OCI-LY7 (cell line): Measurements from ENCODE around the gene LRRC4C. TPM values are rescaled to one million over a fixed set of nuclear protein-coding genes. Genes with fewer than 3 reads are reported as not detected.

Experiments
- BruUV-seq: library from RNA; stranded (reverse); fragments of 400-500 nt; replicated peaks from 2 replicates; lab custom pipeline; 2021; lab: Mats Ljungman, UMichigan
- CTCF ChIA-PET: fragments of 300-600 bp; sonication (Branson Sonifier 250); formaldehyde crosslinking; loops from one replicate; lab custom pipeline; 2022; ENCODE audit warnings: antibody characterized with exemption; ENCODE audit not compliant: unreplicated experiment; lab: Charles Lee
- POLR2A ChIA-PET: fragments of 300-600 bp; sonication (Branson Sonifier 250); formaldehyde crosslinking; loops from one replicate; lab custom pipeline; 2022; ENCODE audit warnings: antibody characterized with exemption; lab: Charles Lee
- DNase-seq: peaks from one replicate; pipeline ENCODE4 v3.0.0-alpha.2; 2015; ENCODE audit warnings: low spot score
- H2AFZ ChIP-seq: fragments of 200-600 bp; sonication (generic), shearing (Covaris generic); 2 replicates; pipeline ENCODE4 v1.6.1; 2014; ENCODE audit warnings: mild to moderate bottlenecking, antibody characterized with exemption, low read length, moderate library complexity
- H3K27ac ChIP-seq: fragments of 200-600 bp; sonication (generic); 2 replicates; pipeline ENCODE4 v1.5.1; 2014; ENCODE audit warnings: mixed run types, low read depth, mild to moderate bottlenecking, moderate library complexity, low read length, inconsistent platforms; ENCODE audit not compliant: poor library complexity, severe bottlenecking
- H3K36me3 ChIP-seq: fragments of 200-600 bp; sonication (generic); 2 replicates; pipeline ENCODE4 v1.6.1; 2014; ENCODE audit warnings: mild to moderate bottlenecking, antibody characterized with exemption, low read length, moderate library complexity, mixed read lengths; ENCODE audit not compliant: insufficient read depth
- H3K4me1 ChIP-seq: fragments of 200-600 bp; sonication (generic); 2 replicates; pipeline ENCODE4 v1.5.1; 2014; ENCODE audit warnings: mild to moderate bottlenecking, low read length; ENCODE audit not compliant: insufficient read depth, poor library complexity, severe bottlenecking
- H3K4me2 ChIP-seq: fragments of 200-600 bp; sonication (generic); 2 replicates; pipeline ENCODE4 v1.6.1; 2014; ENCODE audit warnings: mild to moderate bottlenecking, low read length
- H3K4me3 ChIP-seq: fragments of 200-600 bp; sonication (generic); 2 replicates; pipeline ENCODE4 v1.5.1; 2014; ENCODE audit warnings: mild to moderate bottlenecking, low read depth, low read length; ENCODE audit not compliant: poor library complexity, severe bottlenecking
- H3K79me2 ChIP-seq: fragments of 200-600 bp; sonication (generic); 2 replicates; pipeline ENCODE4 v1.6.1; 2016; ENCODE audit warnings: low read depth, mild to moderate bottlenecking, low read length, moderate library complexity, mixed read lengths; ENCODE audit not compliant: insufficient read depth
- H3K9me2 ChIP-seq: fragments of 200-600 bp; sonication (generic); 2 replicates; pipeline ENCODE4 v1.6.1; 2016; ENCODE audit warnings: mild to moderate bottlenecking, low read length, mixed read lengths; ENCODE audit not compliant: insufficient read depth
- H3K9me3 ChIP-seq: fragments of 200-600 bp; sonication (generic); 2 replicates; pipeline ENCODE4 v1.6.1; 2014; ENCODE audit warnings: mild to moderate bottlenecking, mixed run types, low read length, mixed read lengths
- H4K20me1 ChIP-seq: fragments of 200-600 bp; sonication (generic); 2 replicates; pipeline ENCODE4 v1.6.1; 2014; ENCODE audit warnings: mild to moderate bottlenecking, antibody characterized with exemption, low read length, moderate library complexity, mixed read lengths; ENCODE audit not compliant: insufficient read depth
- EZH2phosphoT487 ChIP-seq: fragments of 200-600 bp; sonication (generic); IDR thresholded peaks from 2 replicates; pipeline ENCODE4 v1.6.1; 2018; ENCODE audit warnings: low read depth, borderline replicate concordance, mild to moderate bottlenecking, mixed run types, antibody characterized with exemption, low read length, moderate library complexity, mixed read lengths
- intact Hi-C: fragments of 100-400 bp; cut with micrococcal nuclease; formaldehyde crosslinking; loops from one replicate; pipeline ENCODE4 v1.10.0; 2022; ENCODE audit not compliant: unreplicated experiment
- total RNA-seq, 2 experiments: library from RNA; depleted of rRNA in 1 of 2; stranded (reverse); fragments of >200 nt in 1 of 2; shearing (Covaris generic) in 1 of 2; gene quantifications; 2 replicates each; pipeline ENCODE4 v1.2.3, GENCODE V29; 2014 to 2022
- TF ChIP-seq, protein P1 (sequence below): fragments of 200-600 bp; sonication (generic); conservative IDR thresholded peaks from 2 replicates; pipeline ENCODE4 v1.5.1; 2014; ENCODE audit warnings: mild to moderate bottlenecking, antibody characterized with exemption, low read length, moderate library complexity, mixed read lengths

LRRC4C gene
- total RNA-seq, 2 experiments from 2014 or later = not detected

GRCh38 chr11:41499429-41499828 is 40.0 kb upstream of the LRRC4C start:
- Histone ChIP-seq H4K20me1 (no peaks in the 10 kb centered on the region), H3K4me2 (no peak overlapping the region), H3K4me3 (no peak overlapping the region), H3K4me1 (no peaks in the 10 kb centered on the region), H3K79me2 (no peaks in the 10 kb centered on the region), H3K9me3 (no peaks in the 10 kb centered on the region), H3K9me2 (no peaks in the 10 kb centered on the region), H3K27ac (no peak overlapping the region), H2AFZ (no peak overlapping the region), H3K36me3 (no peaks in the 10 kb centered on the region)
- BruUV-seq = no TSS peak
- DNase-seq = no peak
- no peak for TF ChIP-seq EZH2phosphoT487
- TF ChIP-seq, protein P1, sequence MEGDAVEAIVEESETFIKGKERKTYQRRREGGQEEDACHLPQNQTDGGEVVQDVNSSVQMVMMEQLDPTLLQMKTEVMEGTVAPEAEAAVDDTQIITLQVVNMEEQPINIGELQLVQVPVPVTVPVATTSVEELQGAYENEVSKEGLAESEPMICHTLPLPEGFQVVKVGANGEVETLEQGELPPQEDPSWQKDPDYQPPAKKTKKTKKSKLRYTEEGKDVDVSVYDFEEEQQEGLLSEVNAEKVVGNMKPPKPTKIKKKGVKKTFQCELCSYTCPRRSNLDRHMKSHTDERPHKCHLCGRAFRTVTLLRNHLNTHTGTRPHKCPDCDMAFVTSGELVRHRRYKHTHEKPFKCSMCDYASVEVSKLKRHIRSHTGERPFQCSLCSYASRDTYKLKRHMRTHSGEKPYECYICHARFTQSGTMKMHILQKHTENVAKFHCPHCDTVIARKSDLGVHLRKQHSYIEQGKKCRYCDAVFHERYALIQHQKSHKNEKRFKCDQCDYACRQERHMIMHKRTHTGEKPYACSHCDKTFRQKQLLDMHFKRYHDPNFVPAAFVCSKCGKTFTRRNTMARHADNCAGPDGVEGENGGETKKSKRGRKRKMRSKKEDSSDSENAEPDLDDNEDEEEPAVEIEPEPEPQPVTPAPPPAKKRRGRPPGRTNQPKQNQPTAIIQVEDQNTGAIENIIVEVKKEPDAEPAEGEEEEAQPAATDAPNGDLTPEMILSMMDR = no peak
- intact Hi-C loops = no loop called here
- ChIA-PET POLR2A (no interaction called here), CTCF (no interaction called here)

DNA sequence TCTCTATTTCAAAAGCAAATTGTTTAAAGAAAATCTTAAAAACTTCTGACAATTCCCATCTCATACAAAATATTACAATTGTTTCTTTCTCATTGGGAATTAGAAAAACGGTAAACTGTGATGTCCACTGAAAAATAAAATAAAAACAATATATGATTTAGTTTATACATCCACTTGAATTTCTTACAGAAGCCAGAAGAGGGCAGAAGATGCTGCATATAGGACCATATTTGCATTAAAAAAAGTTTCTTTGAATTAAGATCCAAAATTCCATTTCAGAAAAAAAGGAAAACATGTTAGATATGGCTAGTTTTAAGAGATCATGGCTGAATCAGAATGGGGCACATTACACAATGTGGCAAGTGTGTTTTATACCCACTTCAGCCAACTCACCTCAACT is 39.3 kb upstream of the LRRC4C start:
- Histone ChIP-seq H3K9me2 (no peaks in the 10 kb centered on the region), H3K9me3 (no peaks in the 10 kb centered on the region), H3K36me3 (no peaks in the 10 kb centered on the region), H2AFZ (no peak overlapping the region), H3K27ac (no peak overlapping the region), H4K20me1 (no peaks in the 10 kb centered on the region), H3K4me1 (no peaks in the 10 kb centered on the region), H3K4me2 (no peak overlapping the region), H3K4me3 (no peak overlapping the region), H3K79me2 (no peaks in the 10 kb centered on the region)
- intact Hi-C loops = no loop called here
- CTCF ChIA-PET = no interaction called here
- no TSS peak for BruUV-seq
- no peak for TF ChIP-seq EZH2phosphoT487
- TF ChIP-seq, protein P1 = peak; percentile 59
- no peak for DNase-seq
- POLR2A ChIA-PET = no interaction called here

DNA sequence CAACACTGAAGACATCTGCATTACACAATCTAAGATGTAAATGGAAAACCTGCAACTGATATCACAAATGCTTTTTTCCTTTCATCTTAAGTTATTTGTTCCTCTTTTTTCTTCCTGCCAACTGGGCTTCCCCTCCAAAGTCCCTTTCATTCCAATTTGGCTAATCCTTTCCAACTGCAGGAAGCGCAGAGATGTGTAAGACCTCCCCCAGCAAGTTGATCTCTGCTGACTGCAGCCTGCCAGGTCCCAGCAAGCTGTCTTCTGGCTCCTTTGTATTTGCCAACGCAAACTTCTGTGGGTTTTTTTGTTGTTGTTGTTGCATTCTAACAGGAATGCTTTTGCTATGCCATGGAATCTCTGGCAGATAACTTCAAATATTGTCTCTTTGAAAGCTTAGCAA is 38.5 kb upstream of the LRRC4C start:
- no TSS peak for BruUV-seq
- TF ChIP-seq, protein P1 = no peak
- TF ChIP-seq EZH2phosphoT487 = no peak
- intact Hi-C loops = no loop called here
- H4K20me1 ChIP-seq = no peaks in the 10 kb centered on the region
- POLR2A ChIA-PET = no interaction called here
- H3K9me2 ChIP-seq = no peaks in the 10 kb centered on the region
- H3K4me1 ChIP-seq = no peaks in the 10 kb centered on the region
- H3K4me2 ChIP-seq = no peak overlapping the region
- H3K79me2 ChIP-seq = no peaks in the 10 kb centered on the region
- DNase-seq = no peak
- H3K4me3 ChIP-seq = no peak overlapping the region
- H3K27ac ChIP-seq = no peak overlapping the region
- CTCF ChIA-PET = no interaction called here
- no peaks in the 10 kb centered on the region for H3K36me3 ChIP-seq
- H3K9me3 ChIP-seq = no peaks in the 10 kb centered on the region
- no peak overlapping the region for H2AFZ ChIP-seq
